NCI-H2171 (cell line): ENCODE data around the gene GMPR.
"Not testable (repeated sequence)": the region's sequence is repeated elsewhere in the genome, so short reads cannot be mapped to it uniquely, and the experiment has no call there.

Source experiments
- DNase-seq: peaks from one replicate; lab custom pipeline; 2025; lab: John Stamatoyannopoulos, UW

GMPR gene

DNA sequence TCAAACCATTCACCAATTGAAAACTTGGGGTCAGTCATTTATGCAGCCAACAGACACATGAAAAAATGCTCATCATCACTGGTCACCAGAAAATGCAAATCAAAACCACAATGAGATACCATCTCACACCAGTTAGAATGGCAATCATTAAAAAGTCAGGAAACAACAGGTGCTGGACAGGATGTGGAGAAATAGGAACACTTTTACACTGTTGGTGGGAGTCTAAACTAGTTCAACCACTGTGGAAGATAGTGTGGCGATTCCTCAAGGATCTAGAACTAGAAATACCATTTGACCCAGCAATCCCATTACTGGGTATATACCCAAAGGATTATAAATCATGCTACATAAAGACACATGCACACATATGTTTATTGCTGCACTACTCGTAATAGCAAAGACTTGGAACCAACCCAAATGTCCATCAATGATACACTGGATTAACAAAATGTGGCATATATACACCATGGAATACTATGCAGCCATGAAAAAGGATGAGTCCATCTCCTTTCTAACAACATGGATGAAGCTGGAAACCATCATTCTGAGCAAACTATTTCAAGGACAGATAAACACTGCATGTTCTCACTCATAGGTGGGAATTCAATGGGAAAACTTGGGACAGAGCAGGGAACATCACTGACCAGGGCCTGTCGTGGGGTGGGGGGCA is 13.2 kb upstream of the GMPR start:
- DNase-seq: not testable (repeated sequence)

DNA sequence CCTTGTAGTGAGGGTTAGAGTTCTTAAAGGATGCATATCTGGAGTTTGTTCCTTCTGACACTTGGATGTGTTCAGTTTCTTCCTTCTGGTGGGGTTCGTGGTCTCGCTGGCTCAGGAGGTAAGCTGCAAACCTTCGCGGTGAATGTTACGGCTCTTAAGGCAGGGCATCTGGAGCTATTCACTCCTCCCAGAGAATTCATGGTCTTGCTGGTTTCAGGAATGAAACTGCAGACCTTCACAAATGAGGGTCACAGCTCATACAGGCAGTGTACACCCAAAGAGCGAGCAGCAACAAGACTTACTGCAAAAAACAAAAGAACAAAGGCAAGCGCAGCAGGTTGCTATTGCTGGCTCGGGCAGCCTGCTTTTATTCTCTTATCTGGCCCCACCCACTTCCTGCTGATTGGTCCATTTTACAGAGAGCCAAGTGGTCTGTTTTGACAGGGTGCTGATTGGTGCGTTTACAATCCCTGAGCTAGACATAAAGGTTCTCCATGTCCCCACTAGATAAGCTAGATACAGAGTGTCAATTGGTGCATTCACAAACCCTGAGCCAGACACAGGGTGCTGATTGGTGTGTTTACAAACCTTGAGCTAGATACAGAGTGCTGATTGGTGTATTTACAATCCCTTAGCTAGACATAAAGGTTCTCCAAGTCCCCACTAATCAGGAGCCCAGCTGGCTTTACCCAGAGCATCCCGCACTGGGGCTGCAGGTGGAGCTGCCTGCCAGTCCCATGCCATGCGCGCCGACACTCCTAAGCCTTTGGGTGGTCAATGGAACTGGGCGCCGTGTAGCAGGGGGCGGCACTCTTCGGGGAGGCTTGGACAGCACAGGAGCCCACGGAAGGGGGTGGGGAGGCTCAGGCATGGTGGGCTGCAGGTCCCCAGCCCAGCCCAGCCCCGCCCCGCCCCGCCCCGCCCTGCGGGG is 12.0 kb upstream of the GMPR start:
- not testable (repeated sequence) for DNase-seq

DNA sequence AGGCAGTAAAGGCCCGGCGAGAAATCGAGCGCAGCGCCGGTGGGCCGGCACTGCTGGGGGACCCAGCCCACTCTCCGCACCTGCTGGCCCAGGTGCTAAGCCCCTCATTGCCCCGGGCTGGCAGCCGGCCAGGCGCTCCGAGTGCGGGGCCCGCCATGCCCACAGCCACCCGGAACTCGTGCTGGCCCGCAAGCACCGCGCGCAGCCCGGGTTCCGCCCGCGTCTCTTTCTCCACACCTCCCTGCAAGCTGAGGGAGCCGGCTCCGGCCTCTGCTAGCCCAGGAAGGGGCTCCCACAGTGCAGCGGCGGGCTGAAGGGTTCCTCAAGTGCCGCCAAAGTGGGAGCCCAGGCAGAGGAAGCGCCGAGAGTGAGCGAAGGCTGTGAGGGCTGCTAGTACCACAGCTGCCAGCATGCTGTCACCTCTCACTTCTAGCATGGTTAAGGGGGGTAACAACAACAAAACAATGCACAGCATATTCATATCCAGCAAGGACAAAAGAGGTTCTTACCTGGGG is 11.3 kb upstream of the GMPR start:
- no peak for DNase-seq

DNA sequence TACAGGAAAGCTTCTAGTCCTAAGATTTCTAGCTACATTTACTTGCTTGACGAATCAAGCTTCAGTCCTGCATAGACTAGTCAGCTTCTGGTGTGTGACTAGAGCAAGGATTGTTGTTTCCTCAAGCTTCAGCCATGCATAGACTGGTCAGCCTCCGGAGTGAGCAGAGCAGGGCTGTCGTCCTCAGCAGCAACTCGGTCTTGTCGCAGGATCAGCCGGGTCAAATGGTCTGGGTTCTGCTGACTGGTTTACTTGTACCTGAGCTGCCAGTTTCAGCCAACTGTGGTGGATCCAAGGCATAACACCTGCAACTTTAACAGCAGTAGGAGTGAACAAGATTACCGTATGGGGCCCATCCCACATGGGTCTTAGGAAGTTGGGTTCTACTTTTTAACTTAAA is 10.8 kb upstream of the GMPR start:
- DNase-seq: no peak

DNA sequence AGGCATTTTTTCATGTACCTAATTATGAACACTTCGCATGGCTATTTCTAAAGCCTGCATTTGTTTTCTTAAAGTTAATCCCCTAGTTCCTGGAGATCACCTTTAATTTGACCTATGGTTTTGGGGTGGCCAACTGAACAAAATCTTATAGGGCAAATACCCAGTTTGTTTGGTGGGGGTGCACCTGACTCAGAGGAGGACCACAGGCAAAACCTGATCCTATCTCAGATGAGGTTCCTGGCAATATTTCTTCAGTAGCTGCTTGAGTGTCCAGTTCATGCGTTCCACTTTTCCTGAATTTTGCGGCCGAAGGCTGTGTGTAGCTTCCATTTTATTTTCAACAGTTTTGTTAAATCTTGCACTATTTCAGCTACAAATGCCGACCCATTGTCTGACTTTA is 10.3 kb upstream of the GMPR start:
- no peak for DNase-seq

DNA sequence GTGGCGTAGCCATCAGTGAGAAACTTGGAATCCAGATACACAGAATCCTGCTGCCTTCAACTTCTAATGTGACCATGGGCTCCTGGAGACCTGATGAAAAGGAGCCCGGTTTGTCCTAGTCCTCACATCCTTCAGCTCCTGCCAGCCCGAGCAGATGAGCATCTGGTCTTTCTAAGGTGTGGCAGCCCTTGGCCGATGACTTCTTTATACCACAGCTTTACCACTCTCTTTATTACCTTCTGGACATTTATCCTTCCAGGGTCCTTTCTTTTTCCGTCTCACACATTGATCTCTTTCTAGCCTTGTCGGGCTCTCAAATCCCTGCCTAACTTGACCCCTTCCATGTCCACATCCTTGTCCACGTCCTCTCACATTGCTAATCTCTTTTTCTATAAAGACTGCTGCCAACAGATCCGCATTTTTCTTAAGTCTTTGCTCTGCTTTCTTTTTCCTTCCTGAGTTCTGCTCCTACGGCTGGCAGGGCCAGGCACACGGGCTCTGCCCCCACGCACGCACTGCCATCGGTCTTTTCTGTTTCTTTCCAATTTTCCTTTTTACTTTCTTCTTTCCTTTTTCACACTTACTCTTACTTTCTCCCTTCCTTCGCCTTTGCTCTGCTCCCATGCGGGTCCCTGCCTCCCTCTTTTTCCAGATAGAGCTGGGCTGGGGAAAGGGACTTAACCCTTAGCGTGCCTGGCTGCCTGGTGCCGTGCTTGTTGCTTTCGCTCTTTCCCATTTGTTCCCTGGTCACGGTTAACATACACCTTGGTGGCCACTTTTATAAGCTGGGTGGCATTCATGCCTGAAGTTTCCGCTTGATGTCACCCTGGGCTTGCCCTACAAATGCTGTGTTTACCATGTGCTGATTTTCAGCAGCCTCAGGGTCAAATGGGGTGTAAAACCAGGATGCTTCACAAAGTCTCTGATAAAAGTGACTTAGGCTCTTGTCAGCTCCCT is 9.4 kb upstream of the GMPR start:
- no peak for DNase-seq

DNA sequence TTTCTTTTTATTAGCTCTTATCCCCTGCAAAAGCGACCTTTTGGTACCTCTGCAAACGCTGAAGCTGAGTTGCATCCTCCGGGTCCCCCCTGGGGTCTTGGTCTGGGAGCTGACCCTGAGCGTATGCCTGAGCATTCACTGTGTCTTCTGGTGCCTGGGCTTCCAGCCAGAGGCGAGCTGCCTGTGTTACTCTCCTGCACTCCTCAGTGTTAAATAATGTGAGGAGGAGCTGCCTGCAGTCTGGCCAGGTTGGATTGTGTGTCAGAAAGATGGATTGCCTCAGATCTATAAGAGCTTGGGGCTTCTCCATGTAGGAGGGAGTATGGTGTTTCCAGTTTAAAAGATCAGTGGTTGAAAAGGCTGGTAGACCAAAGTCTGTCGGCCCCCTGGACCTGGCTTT is 8.7 kb upstream of the GMPR start:
- no peak for DNase-seq

DNA sequence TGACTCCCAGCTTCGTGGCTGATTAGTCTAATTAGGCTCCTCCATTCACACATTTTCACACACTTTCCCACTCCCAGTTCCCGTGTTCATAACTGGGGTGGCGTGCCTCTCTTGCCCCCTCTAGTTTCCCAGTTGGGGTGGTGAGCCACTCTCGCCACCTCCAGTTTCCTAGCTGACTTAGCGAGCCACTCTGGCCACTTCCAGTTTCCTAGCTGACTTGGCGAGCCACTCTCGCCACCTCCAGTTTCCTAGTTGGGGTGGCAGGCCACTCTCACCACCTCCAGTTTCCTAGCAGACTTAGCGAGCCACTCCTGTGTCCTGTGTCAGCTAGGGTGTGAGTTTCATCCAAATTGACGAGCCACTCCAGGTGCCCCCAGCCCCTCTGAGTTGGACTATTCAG is 7.4 kb upstream of the GMPR start:
- no peak for DNase-seq

DNA sequence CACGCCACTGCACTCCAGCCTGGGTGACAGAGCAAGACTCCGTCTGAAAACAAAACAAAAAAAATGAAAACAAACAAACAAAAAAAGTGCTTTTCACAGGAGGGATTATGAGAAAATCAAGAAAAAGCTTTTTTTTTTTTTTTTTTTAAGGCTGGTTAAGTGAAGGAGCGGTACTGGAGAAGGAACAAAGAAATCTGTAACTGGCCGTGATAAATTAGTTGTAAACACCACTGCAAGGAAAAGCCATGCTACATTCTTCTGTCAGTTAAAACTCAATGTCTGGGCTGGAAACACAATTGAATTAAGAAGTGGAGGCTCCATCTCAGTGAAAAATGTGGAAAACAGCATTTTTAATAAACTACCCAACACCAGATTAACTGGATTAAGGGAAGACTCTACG is 6.3 kb upstream of the GMPR start:
- DNase-seq: no peak

DNA sequence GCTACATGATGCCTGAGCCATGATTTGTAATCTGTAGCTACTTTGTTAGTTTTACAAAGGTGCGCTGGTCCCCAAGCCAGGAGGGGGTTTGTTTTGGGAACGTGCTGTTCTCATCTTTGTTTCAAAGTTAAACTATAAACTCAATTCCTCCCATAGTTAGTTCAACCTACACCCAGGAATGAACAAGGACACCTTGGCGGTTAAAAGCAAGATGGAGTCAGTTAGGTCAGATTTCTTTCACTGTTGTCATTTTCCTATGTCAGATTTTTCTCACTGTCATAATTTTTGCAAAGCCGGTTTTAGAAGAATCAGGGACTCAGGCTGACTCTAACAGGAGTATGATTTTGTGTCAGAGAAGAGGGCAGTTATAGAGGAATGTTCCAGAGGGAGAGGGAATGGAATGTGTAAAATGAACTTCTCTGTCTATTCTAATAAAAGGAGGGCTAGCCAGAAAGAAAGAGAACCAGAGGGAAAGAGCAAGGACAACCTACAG is 2.3 kb upstream of the GMPR start:
- no peak for DNase-seq

DNA sequence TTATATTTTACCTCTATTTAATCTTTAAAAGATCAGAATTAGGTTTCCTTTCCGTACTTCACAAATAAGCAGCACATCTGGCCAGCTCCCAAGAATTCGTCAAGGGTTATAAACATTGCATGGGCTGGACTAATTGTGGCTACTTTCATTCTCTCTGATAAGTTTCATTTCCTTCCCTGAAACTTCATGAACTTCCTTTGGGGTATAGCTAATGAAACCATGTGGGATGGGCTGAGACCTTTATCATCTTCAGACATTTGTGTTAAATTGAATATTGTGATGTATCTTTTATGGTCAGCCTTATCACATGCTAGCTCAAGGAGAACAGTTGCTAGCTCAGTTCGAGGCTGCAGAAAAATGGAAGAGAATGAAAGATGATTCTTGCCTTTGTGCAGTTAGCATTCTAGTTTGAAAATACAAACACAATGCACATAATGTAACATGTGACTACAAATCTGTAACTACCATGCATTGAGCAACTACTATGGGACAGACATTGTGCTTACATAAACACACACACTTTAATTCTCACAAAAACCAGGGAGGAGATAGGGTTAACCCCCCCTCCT is 1.7 kb upstream of the GMPR start:
- DNase-seq: no peak

DNA sequence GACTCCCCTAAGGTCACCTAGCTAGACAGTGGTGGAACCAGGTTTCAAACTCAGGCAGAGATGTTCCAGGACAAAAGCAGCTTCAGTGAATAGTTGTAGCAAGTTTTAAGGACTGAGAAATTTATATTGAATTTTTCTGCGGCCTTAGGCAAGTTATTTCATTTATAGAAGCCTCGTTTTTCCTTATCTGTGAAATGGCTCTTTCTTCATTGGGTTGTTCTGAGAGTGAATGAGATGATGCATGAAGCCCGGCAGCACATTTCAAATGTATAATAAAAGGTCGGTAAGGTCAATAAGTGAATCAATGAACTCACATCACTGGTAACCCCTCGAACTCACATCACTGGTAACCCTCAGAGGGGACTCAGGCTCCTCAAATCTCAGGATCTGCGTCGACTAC is 1.1 kb upstream of the GMPR start:
- no peak for DNase-seq

DNA sequence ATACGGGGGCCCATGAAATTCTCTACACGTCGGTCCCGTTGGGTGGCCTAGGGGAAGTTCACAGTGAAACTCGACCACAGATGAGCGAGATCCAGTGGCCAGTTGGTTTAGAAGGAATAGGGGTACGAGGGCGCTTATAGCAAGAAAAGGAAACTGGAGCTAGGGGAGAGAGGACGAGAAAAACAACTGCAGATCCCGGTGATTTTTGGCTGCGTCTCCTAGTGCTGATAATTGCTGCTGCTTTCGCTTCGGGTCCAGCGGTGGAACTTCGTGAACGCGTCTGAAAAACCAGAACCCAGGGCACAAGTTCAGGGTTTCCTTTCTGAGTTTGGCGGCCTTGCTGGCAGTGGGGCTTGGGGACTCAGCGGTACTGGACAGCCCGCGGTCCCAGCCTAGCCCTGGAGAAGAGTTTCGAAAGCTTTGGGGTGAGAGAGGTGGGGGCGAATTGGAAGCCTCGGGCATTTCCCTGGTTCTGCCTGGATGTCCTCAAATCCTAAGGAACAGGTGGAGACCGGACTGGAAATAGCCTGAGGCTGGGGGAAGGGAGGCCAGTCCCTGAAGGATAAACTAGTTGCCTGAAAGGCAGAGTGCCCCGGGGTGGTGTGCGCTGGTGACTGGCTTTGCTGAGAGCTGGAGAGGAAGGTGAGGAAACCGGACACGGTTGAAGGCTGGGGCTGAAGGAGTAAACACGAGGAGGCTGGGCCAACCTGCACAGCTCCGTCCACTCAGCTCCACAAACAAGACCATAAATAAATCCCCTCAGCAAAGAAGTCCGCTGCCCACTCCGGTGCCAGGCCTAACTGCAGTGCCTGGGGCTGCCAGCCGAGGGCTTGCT is 793 bp downstream of the GMPR start:
- no peak for DNase-seq

DNA sequence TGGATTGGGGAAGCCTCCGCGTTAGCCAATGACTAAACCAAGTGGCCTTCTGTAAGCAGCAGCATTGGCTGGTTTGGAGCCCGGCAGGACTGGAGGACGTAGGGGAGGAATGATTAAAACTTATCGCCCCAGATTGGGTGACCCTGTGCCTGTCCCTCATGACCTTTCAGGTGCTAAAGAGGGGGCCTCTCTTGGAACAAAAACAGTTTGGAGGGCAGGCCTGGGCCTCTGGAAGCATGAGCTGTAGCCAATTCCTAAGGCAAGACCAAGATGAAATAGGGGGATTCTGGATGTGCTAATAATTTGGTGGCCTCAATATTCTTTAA is 1.4 kb downstream of the GMPR start:
- no peak for DNase-seq

DNA sequence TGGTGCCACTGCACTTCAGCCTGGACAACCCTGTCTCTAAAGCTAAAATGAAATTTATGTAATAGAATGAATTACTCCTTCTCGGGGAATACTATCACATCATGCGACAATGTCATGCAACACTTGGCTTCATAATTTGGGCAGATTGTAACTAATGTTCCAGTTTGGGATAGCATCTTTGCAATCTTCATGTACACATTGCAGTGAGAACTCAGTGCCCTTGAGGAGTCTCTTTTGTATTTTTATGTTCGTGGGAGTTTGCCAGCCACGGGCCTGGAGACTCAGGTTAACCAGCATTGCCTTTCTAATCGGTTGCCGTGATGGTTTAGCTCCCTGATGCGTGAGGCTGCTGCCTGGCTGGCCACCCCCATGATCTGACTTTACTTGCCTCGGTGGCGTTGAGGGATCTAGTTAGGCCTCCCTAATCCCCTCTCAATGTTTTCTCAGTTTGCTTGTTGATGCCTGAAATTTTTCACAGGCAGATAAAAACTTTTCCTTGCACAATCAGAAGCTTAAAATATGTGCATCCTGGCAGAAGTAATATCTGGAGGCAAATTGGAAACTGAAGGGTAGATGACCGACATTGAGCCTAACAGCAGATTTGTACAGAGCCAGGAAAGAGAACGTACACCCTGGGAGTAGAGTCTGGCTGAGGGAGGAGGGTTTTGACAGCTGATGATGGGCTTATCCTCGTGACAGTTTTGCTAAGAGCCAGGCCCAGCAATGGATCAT is 2.4 kb downstream of the GMPR start:
- DNase-seq: no peak

DNA sequence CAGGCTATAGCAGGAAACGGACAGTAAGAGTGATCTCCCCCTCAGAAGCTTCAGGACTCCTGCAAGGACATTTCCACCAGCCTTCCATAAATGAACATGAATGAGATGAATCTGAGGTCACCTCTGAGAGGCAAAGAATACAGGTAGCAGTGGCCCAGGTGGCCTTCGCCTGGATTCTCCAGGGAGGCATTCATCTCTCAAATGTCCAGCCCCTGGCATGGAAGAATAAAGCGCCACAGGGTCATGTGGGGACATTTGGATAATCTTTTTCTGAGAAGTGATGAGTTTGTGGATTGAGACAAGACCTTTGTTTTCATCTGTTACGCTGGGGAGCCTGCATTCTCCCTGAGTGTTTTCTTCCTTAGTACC is 2.9 kb downstream of the GMPR start:
- DNase-seq: no peak

DNA sequence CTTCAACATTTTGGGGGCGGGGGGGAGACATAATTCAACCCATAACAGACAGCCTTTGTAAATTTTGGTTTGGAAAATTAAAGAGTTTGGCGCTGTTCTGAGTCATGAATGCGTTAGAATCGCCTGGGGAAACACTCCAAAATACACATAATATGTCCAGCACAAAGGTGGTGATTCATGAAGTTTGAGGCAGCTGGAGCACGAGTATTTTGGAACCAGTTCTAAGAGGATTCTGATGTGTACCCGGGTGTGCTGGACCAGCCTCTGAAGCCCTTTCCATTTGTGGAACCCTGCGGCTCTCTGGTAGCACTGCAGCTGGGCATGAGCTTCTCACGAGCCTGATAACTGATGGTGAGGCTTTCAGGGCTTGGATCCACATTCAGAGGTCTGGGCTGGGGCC is 4.7 kb downstream of the GMPR start:
- no peak for DNase-seq

DNA sequence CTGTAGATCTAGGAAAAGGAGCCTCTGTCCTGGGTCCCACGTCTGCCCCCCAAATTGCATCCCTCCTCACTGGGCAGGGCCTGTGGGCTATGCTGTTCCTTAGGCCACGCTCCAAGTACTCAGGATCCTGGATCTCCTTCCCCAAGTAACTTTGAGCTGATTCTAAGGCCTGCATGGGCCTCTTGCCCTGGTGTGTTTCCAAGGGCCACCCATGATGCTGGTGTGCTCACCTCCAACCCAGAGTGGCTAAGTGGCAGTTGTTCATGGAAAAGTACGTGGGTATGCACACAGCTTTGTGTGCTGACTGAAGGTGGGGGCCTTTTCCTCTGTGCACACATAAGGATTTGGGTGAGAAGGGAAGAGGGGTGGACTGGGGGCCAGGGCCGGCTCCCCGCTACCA is 5.3 kb downstream of the GMPR start:
- DNase-seq: no peak

DNA sequence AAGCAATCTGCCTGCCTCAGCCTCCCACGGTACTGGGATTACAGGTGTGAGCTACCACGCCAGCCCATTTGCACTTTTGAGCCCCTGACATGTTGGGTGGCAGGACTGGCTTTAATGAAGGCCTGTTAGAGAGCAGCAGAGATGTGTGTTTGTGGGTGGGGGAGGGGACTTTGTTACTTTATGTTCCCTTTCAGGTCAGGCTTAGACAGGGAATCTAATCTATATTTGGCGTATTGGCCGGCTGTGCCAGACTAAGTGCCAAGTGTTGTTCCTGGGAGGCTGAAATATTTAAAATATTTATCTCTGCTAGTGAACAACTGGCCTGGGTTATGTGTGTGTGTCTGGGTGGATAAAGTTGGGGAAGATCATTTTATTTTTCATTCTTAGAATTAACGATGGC is 6.1 kb downstream of the GMPR start:
- DNase-seq: no peak

DNA sequence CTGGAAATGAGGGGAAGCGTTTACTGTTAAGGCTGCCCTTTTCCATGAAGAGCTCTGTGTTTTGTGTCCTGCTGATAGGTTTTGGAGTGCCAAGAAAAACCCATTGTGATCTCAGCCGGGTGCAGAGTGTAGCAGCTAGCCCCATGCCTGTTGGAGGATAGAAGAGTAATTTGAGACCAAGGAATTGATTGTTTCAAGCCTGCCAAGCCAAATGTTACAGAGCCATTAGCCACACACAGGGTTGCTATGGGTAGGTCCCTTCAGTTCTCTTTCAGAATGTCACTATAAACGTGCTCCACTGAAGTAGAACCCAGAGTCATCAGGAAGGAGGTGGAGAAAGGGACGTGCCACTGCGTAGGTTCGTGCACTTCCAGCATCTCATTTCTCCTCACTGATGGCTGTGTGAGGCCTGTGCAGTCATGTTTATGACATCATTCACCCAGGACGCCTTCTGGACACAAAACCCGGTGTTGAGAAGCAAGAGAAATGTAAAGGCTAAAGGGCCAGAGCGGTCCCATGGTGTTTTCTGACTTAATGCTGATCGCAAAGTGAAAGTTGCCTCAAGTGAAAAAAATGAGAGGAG is 6.6 kb downstream of the GMPR start:
- no peak for DNase-seq
